ENCODE measurements around the gene SLC38A10.

SLC38A10 gene

DNA sequence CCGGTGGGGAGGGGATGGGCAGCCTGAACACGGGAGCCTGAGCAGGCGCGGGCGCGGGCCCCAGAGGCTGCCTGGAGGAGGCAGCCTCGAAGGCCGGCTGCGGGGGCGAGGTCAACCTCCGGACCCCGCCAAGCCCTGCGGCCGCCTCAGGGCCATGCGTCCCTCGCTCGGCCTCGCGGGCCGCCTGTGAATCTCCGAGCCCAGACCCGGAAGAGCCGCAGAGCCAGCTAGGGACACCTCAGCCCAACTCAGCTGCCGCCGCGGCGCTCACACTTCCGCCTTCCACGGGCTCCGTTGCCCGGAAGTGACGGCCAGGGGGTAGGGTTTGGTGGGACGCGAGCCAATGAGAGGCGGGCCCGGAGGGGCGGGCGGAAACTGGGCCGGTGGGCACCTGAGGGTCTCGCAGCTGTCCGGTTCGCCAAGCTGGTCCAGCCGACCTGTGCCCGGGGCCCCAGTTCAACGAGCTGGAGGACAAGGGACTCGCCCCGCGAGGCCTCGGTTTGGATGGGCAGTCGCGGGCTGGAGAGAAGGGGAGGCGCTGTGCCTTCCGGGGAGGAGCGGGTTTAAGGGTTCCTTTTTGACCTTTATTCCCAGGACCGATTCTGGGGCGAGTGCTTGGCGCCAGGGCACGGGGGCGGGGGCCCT, at the start of gene SLC38A10:
Gene SLC38A10, minus strand, starts transcription at position 277 of the 645 bp plus-strand sequence. CDS start 386 bp downstream, outside the sequence.
- no peaks in the 10 kb centered on the region for H3K4me1 ChIP-seq (ENCODE audit: control insufficient read depth, insufficient read depth, low read length)
- no peaks in the 10 kb centered on the region for H3K36me3 ChIP-seq (ENCODE audit: control insufficient read depth, insufficient read depth, low read length)
- DNase-seq (ENCODE audit: low read depth, low spot score) = no peak
- no peaks in the 10 kb centered on the region for H3K9me3 ChIP-seq (ENCODE audit: control insufficient read depth, insufficient read depth, low read length)
- WGBS (ENCODE audit: insufficient coverage, insufficient read length) = no CpG with 5 or more reads among the region's 59 CpGs
- H3K4me3 ChIP-seq (ENCODE audit: low read length) = peak within 1 kb of the TSS; percentile 80
- H3K27me3 ChIP-seq (ENCODE audit: control insufficient read depth, insufficient read depth, low read length) = no peaks in the 10 kb centered on the region
- H3K27ac ChIP-seq (ENCODE audit: low read length) = no peak within 1 kb of the TSS

- H3K27me3 ChIP-seq (ENCODE audit: control insufficient read depth, insufficient read depth, low read length) = peaks cover 42% of the 10 kb centered on the region
- DNase-seq (ENCODE audit: low read depth, low spot score) = no peak
- H3K4me1 ChIP-seq (ENCODE audit: control insufficient read depth, insufficient read depth, low read length) = peaks cover 20% of the 10 kb centered on the region
- no CpG with 5 or more reads among the region's 55 CpGs for WGBS (ENCODE audit: insufficient coverage, insufficient read length)
- no peaks in the 10 kb centered on the region for H3K9me3 ChIP-seq (ENCODE audit: control insufficient read depth, insufficient read depth, low read length)
- peak overlapping the region; percentile 26; the same call in 1 of the 2 replicates for H3K4me3 ChIP-seq (ENCODE audit: low read length)
- H3K36me3 ChIP-seq (ENCODE audit: control insufficient read depth, insufficient read depth, low read length) = no peaks in the 10 kb centered on the region
- no peak overlapping the region for H3K27ac ChIP-seq (ENCODE audit: low read length)
Measured at GRCh38 chr17:81342269-81343070, 47.4 kb upstream of the SLC38A10 start.

DNA sequence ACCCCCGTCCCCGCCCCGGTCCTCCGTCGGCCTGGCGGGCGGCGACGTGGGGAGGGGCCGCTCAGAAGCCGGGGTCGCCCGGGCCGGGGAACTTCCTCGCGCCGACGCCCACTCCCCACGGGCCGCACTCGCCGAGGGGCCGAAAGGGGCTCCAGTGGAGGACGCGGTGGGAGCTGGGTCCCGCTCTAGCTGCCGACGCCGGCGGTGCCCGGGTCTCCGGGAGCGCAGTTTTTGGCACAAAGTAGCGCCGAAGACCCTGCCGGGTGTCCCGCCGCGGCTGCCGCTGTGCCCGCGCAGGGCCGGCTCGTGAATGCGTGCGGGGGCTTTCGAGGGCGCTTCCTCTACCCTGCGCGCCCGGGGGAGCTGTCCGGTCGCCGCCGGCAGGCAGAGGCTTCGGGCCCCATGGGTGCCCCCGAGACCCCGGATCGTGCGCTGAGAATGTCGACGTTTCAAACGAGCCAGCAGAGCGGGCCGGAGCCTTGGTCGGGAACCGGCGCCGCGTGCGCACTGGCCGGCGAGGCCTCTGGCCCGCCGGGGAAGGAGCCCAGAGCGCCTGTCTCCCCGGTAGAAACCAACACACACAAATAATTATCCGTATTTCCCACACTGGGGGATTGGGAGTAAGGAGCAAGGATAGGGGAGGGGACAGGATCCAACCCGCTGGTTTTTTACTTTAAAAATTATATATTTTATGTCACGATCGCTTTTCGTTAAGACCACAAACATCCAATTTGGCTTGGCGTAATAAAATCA, 46.6 kb upstream of the SLC38A10 start:
- no peak for DNase-seq (ENCODE audit: low read depth, low spot score)
- no peaks in the 10 kb centered on the region for H3K9me3 ChIP-seq (ENCODE audit: control insufficient read depth, insufficient read depth, low read length)
- H3K4me1 ChIP-seq (ENCODE audit: control insufficient read depth, insufficient read depth, low read length) = peaks cover 20% of the 10 kb centered on the region
- WGBS (ENCODE audit: insufficient coverage, insufficient read length) = no CpG with 5 or more reads among the region's 83 CpGs
- H3K27me3 ChIP-seq (ENCODE audit: control insufficient read depth, insufficient read depth, low read length) = peaks cover 34% of the 10 kb centered on the region
- peak overlapping the region; percentile 19; the same call in 1 of the 2 replicates for H3K4me3 ChIP-seq (ENCODE audit: low read length)
- no peaks in the 10 kb centered on the region for H3K36me3 ChIP-seq (ENCODE audit: control insufficient read depth, insufficient read depth, low read length)
- H3K27ac ChIP-seq (ENCODE audit: low read length) = no peak overlapping the region

- Histone ChIP-seq H3K36me3 (ENCODE audit: control insufficient read depth, insufficient read depth, low read length) (no peaks in the 10 kb centered on the region), H3K27me3 (ENCODE audit: control insufficient read depth, insufficient read depth, low read length) (peaks cover 32% of the 10 kb centered on the region), H3K4me3 (ENCODE audit: low read length) (peak overlapping the region; percentile 19; the same call in 1 of the 2 replicates), H3K9me3 (ENCODE audit: control insufficient read depth, insufficient read depth, low read length) (no peaks in the 10 kb centered on the region), H3K27ac (ENCODE audit: low read length) (no peak overlapping the region), H3K4me1 (ENCODE audit: control insufficient read depth, insufficient read depth, low read length) (peaks cover 20% of the 10 kb centered on the region)
- no CpG with 5 or more reads among the region's 60 CpGs for WGBS (ENCODE audit: insufficient coverage, insufficient read length)
- no peak for DNase-seq (ENCODE audit: low read depth, low spot score)
Measured at GRCh38 chr17:81340607-81341515, 45.8 kb upstream of the SLC38A10 start.

DNA sequence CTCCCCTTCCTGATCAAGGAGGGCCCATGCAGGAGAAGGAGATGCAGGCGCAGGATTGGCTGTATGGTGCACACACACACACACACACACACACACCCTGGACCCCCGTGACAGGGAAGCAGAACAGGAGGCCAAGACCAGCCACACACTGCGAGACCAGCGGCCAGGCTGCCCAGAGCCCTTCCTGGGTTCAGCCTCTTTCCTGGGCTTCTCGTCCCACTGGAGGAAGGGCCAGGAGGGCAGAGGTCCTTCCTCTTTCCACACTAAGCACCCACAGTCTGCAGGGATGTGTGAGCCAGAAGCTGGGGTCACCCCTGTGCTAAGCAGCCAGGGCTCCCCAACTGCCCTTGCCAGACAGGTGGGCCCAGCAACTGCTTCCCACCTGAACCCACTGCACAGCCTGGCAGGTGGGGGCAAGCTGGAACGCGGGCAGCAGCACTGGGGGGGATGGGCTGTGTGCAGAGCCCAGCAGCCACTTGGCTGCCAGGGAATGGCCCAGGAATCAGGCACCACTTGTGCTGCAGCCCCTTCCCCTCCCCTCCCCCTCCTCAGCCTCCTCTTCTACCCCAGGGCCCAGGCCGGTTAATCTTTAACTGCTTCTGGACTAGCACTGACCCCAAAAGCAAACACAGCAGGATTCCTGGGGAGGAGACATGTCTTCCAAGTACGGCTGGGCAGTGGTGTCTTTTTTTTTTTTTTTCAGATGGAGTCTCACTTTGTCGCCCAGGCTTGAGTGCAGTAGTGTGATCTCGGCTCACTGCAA, 44.6 kb upstream of the SLC38A10 start:
- Histone ChIP-seq H3K27me3 (ENCODE audit: control insufficient read depth, insufficient read depth, low read length) (peaks cover 32% of the 10 kb centered on the region), H3K4me1 (ENCODE audit: control insufficient read depth, insufficient read depth, low read length) (peaks cover 20% of the 10 kb centered on the region), H3K27ac (ENCODE audit: low read length) (no peak overlapping the region), H3K4me3 (ENCODE audit: low read length) (no peak overlapping the region), H3K9me3 (ENCODE audit: control insufficient read depth, insufficient read depth, low read length) (no peaks in the 10 kb centered on the region), H3K36me3 (ENCODE audit: control insufficient read depth, insufficient read depth, low read length) (no peaks in the 10 kb centered on the region)
- no CpG with 5 or more reads among the region's 11 CpGs for WGBS (ENCODE audit: insufficient coverage, insufficient read length)
- DNase-seq (ENCODE audit: low read depth, low spot score) = no peak

- Histone ChIP-seq H3K4me3 (ENCODE audit: low read length) (no peak overlapping the region), H3K9me3 (ENCODE audit: control insufficient read depth, insufficient read depth, low read length) (no peaks in the 10 kb centered on the region), H3K27ac (ENCODE audit: low read length) (no peak overlapping the region), H3K4me1 (ENCODE audit: control insufficient read depth, insufficient read depth, low read length) (peaks cover 22% of the 10 kb centered on the region), H3K27me3 (ENCODE audit: control insufficient read depth, insufficient read depth, low read length) (peaks cover 29% of the 10 kb centered on the region), H3K36me3 (ENCODE audit: control insufficient read depth, insufficient read depth, low read length) (no peaks in the 10 kb centered on the region)
- no peak for DNase-seq (ENCODE audit: low read depth, low spot score)
- 100% methylated on average over 1 of the region's 4 CpGs for WGBS (ENCODE audit: insufficient coverage, insufficient read length)
Measured at GRCh38 chr17:81339191-81339533, 44.1 kb upstream of the SLC38A10 start.

DNA sequence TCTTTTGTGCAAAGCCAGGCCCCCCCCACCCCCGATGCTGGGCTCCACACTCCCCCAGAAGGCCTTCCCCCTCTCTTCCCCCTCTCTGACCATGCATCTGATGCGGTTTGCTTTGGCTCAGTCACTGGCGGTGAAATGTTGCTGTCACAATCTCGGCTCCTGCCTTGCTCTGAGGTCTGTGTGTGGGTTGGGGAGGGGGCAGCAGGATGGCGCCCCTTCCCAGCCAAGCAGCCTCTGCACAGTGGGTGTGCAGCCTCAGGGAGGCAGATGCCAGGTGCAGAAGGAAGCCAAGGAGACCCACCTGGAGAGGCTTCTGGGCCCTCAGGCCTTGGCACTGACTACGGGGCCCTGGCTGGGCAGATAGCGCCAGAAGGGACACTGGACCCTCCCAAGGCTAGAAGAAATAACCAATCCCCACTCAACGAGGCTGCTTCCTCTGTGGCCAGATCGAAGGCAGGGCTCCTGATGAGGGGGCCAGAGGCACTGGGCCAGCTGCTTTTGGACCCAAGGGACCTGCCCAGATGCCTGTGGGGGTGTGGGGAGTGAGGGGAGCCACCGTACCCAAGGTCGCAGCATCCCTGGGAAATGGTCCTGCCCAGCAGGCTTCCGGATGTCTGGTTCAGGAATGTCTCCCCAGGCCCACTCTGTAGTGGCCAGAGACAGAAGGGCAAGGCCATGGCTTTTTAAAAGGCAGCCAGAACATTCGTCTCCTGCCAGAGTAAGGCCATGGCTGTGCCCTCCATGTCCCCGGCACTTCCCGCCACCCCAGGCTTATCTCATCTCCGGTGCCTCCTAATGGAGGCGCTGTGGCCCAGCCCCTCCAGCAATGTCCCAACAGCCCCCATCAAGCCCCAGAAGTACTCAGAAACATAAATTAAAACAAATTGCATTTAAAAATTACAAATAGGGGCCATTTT, 43.4 kb upstream of the SLC38A10 start:
- Histone ChIP-seq H3K27me3 (ENCODE audit: control insufficient read depth, insufficient read depth, low read length) (peaks cover 25% of the 10 kb centered on the region), H3K4me1 (ENCODE audit: control insufficient read depth, insufficient read depth, low read length) (peaks cover 22% of the 10 kb centered on the region), H3K27ac (ENCODE audit: low read length) (no peak overlapping the region), H3K36me3 (ENCODE audit: control insufficient read depth, insufficient read depth, low read length) (no peaks in the 10 kb centered on the region), H3K4me3 (ENCODE audit: low read length) (no peak overlapping the region), H3K9me3 (ENCODE audit: control insufficient read depth, insufficient read depth, low read length) (no peaks in the 10 kb centered on the region)
- DNase-seq (ENCODE audit: low read depth, low spot score) = no peak
- no CpG with 5 or more reads among the region's 17 CpGs for WGBS (ENCODE audit: insufficient coverage, insufficient read length)

DNA sequence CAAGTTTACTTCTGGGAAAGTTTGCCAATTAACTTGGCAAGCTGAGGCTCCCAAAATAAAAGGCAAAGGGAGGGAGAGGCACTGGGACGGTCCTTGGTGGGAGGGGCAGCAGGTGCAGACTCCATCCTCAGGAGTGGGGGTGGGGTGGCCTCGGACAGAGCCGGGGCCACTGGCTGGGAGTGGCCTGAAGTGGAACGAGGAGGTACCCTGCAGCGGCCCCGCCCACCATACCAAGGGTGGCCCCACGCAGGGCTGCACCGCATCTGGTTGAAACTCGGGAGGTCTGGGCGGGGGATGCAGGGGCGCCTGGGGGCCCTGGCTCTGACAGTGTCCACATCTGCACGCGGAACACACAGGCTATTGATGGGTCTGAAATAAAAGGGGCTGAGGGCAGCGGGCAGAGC, 42.4 kb upstream of the SLC38A10 start:
- Histone ChIP-seq H3K9me3 (ENCODE audit: control insufficient read depth, insufficient read depth, low read length) (no peaks in the 10 kb centered on the region), H3K4me1 (ENCODE audit: control insufficient read depth, insufficient read depth, low read length) (peaks cover 19% of the 10 kb centered on the region), H3K27me3 (ENCODE audit: control insufficient read depth, insufficient read depth, low read length) (peaks cover 21% of the 10 kb centered on the region), H3K36me3 (ENCODE audit: control insufficient read depth, insufficient read depth, low read length) (no peaks in the 10 kb centered on the region), H3K4me3 (ENCODE audit: low read length) (no peak overlapping the region), H3K27ac (ENCODE audit: low read length) (no peak overlapping the region)
- no peak for DNase-seq (ENCODE audit: low read depth, low spot score)
- WGBS (ENCODE audit: insufficient coverage, insufficient read length) = no CpG with 5 or more reads among the region's 14 CpGs

DNA sequence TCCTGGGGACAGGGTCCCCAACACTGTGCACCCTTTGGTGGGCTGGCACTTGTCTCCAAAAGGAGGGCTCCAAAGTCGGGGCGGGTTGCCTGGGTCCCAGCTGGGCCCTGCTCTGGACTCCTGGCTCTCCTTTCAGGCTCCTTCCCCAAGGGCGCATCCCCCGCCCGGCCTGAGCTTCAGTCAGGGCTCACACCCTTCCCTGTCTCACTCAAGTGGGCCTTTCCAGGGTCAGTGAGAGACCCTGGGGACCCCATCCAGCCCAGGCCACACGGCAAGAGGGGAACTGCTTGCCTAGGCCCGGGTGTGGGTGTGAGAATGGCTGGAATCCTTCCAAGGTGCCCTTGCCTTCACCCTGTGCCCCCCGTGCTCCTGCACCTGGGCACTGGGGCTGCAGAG, 41.8 kb upstream of the SLC38A10 start:
- peaks cover 16% of the 10 kb centered on the region for H3K27me3 ChIP-seq (ENCODE audit: control insufficient read depth, insufficient read depth, low read length)
- no peak overlapping the region for H3K4me3 ChIP-seq (ENCODE audit: low read length)
- DNase-seq (ENCODE audit: low read depth, low spot score) = no peak
- no CpG with 5 or more reads among the region's 8 CpGs for WGBS (ENCODE audit: insufficient coverage, insufficient read length)
- no peaks in the 10 kb centered on the region for H3K9me3 ChIP-seq (ENCODE audit: control insufficient read depth, insufficient read depth, low read length)
- no peaks in the 10 kb centered on the region for H3K36me3 ChIP-seq (ENCODE audit: control insufficient read depth, insufficient read depth, low read length)
- peaks cover 19% of the 10 kb centered on the region for H3K4me1 ChIP-seq (ENCODE audit: control insufficient read depth, insufficient read depth, low read length)
- H3K27ac ChIP-seq (ENCODE audit: low read length) = no peak overlapping the region
